H9 (cell line): ENCODE results near the gene IGFBP7. TPM values are rescaled to one million over a fixed set of nuclear protein-coding genes. Genes with fewer than 3 reads are reported as not detected.
A peak's percentile ranks its signal among the peaks of the same experiment; 100 is the strongest.

Experiments
- DNase-seq: peaks from one replicate; pipeline ENCODE4 v3.0.0-alpha.2; 2017
- H2AFZ ChIP-seq: one replicate; pipeline ENCODE4 v1.6.1; 2013; ENCODE audit warnings: mild to moderate bottlenecking, low read length, control low read depth, moderate library complexity
- H2AK5ac ChIP-seq: 2 replicates; pipeline ENCODE4 v1.6.1; 2013; ENCODE audit warnings: low read length, control low read depth, mixed read lengths; ENCODE audit not compliant: insufficient read length
- H2BK120ac ChIP-seq: one replicate; pipeline ENCODE4 v1.6.1; 2013; ENCODE audit warnings: low read depth, mild to moderate bottlenecking, low read length, control low read depth, inconsistent platforms; ENCODE audit not compliant: poor library complexity, severe bottlenecking
- H2BK12ac ChIP-seq: 2 replicates; pipeline ENCODE4 v1.6.1; 2013; ENCODE audit warnings: low read length, control low read depth, mixed read lengths, low read depth; ENCODE audit not compliant: insufficient read length
- H2BK15ac ChIP-seq: 2 replicates; pipeline ENCODE4 v1.6.1; 2013; ENCODE audit warnings: low read depth, low read length, control low read depth
- H2BK20ac ChIP-seq: one replicate; pipeline ENCODE4 v1.6.1; 2013; ENCODE audit warnings: low read depth, mild to moderate bottlenecking, low read length, control low read depth, inconsistent platforms; ENCODE audit not compliant: poor library complexity, severe bottlenecking
- H2BK5ac ChIP-seq: 2 replicates; pipeline ENCODE4 v1.6.1; 2013; ENCODE audit warnings: low read length, control low read depth, mixed read lengths; ENCODE audit not compliant: insufficient read length
- H3K14ac ChIP-seq: 2 replicates; pipeline ENCODE4 v1.6.1; 2013; ENCODE audit warnings: low read length, control low read depth; ENCODE audit not compliant: insufficient read depth
- H3K18ac ChIP-seq: 2 replicates; pipeline ENCODE4 v1.6.1; 2013; ENCODE audit warnings: low read depth, mild to moderate bottlenecking, mixed read lengths, low read length, control low read depth; ENCODE audit not compliant: insufficient read length
- H3K23ac ChIP-seq: 2 replicates; pipeline ENCODE4 v1.6.1; 2013; ENCODE audit warnings: low read length, control low read depth, mixed read lengths, low read depth; ENCODE audit not compliant: insufficient read length
- H3K23me2 ChIP-seq: 2 replicates; pipeline ENCODE4 v1.6.1; 2013; ENCODE audit warnings: low read depth, mild to moderate bottlenecking, mixed read lengths, low read length, control low read depth; ENCODE audit not compliant: insufficient read length, poor library complexity, severe bottlenecking
- H3K27ac ChIP-seq: 2 replicates; pipeline ENCODE4 v1.5.1; 2013; ENCODE audit warnings: low read length, control low read depth, mixed read lengths, low read depth; ENCODE audit not compliant: insufficient read length
- H3K27me3 ChIP-seq: 2 replicates; pipeline ENCODE4 v1.6.1; 2013; ENCODE audit warnings: low read length, control low read depth, inconsistent platforms; ENCODE audit not compliant: insufficient read depth
- H3K4ac ChIP-seq: 2 replicates; pipeline ENCODE4 v1.6.1; 2013; ENCODE audit warnings: low read depth, mild to moderate bottlenecking, control low read depth, inconsistent platforms, low read length, moderate library complexity
- H3K4me1 ChIP-seq: 2 replicates; pipeline ENCODE4 v1.6.1; 2013; ENCODE audit warnings: low read length, control low read depth, inconsistent platforms; ENCODE audit not compliant: insufficient read depth
- H3K4me2 ChIP-seq: 2 replicates; pipeline ENCODE4 v1.6.1; 2013; ENCODE audit warnings: low read length, control low read depth, mixed read lengths; ENCODE audit not compliant: insufficient read length, insufficient read depth
- H3K56ac ChIP-seq: 2 replicates; pipeline ENCODE4 v1.6.1; 2013; ENCODE audit warnings: low read depth, mild to moderate bottlenecking, mixed read lengths, low read length, control low read depth; ENCODE audit not compliant: insufficient read length
- H3K79me1 ChIP-seq: 2 replicates; pipeline ENCODE4 v1.6.1; 2013; ENCODE audit warnings: low read depth, mild to moderate bottlenecking, moderate library complexity, low read length, control low read depth, inconsistent platforms; ENCODE audit not compliant: insufficient read depth, poor library complexity, severe bottlenecking
- H3K79me2 ChIP-seq: 2 replicates; pipeline ENCODE4 v1.6.1; 2013; ENCODE audit warnings: low read length, control low read depth, inconsistent platforms; ENCODE audit not compliant: insufficient read depth
- H3K9ac ChIP-seq: 2 replicates; pipeline ENCODE4 v1.6.1; 2013; ENCODE audit warnings: low read length, control low read depth, mixed read lengths; ENCODE audit not compliant: insufficient read length; ENCODE audit errors: extremely low read depth
- H3K9me3 ChIP-seq: one replicate; pipeline ENCODE4 v1.6.1; 2013; ENCODE audit warnings: low read depth, low read length, inconsistent platforms; ENCODE audit not compliant: control insufficient read depth
- H3T11ph ChIP-seq: one replicate; pipeline ENCODE4 v1.6.1; 2013; ENCODE audit warnings: mild to moderate bottlenecking, low read length, control low read depth, inconsistent platforms
- H4K20me1 ChIP-seq: one replicate; pipeline ENCODE4 v1.6.1; 2013; ENCODE audit not compliant: control insufficient read depth, insufficient read length, insufficient read depth
- H4K5ac ChIP-seq: 2 replicates; pipeline ENCODE4 v1.6.1; 2013; ENCODE audit warnings: low read depth, mild to moderate bottlenecking, mixed read lengths, low read length, control low read depth; ENCODE audit not compliant: insufficient read length
- H4K8ac ChIP-seq: replicated peaks from 2 replicates; pipeline ENCODE4 v1.6.1; 2013; ENCODE audit warnings: low read length, control low read depth, mixed read lengths, low read depth; ENCODE audit not compliant: insufficient read length
- H4K91ac ChIP-seq: 2 replicates; pipeline ENCODE4 v1.6.1; 2013; ENCODE audit warnings: low read depth, mild to moderate bottlenecking, moderate library complexity, mixed read lengths, low read length, control low read depth; ENCODE audit not compliant: insufficient read length
- H3K27ac Mint-ChIP-seq, 3 experiments: 2 replicates in 2 of 3; 3 replicates in 1 of 3; pipeline ENCODE4 v1.8.0; 2020 to 2021; ENCODE audit warnings: mixed read lengths in 3 of 3, mild to moderate bottlenecking in 1 of 3, moderate library complexity in 1 of 3
- H3K27me3 Mint-ChIP-seq: 2 replicates; pipeline ENCODE4 v1.8.0; 2021; ENCODE audit warnings: low read depth, mild to moderate bottlenecking, moderate library complexity, mixed read lengths
- H3K36me3 Mint-ChIP-seq, 3 experiments: 2 replicates in 2 of 3; 3 replicates in 1 of 3; pipeline ENCODE4 v1.8.0; 2020 to 2021; ENCODE audit warnings: low read depth in 3 of 3, mixed read lengths in 3 of 3; ENCODE audit not compliant: insufficient read depth in 1 of 3
- H3K4me1 Mint-ChIP-seq, 2 experiments: 2 replicates each; pipeline ENCODE4 v1.8.0; 2020; ENCODE audit warnings: mixed read lengths in 2 of 2
- H3K4me3 Mint-ChIP-seq, 2 experiments: 2 replicates in 1 of 2; 3 replicates in 1 of 2; pipeline ENCODE4 v1.8.0; 2020 to 2021; ENCODE audit warnings: mild to moderate bottlenecking in 2 of 2, mixed read lengths in 2 of 2, moderate library complexity in 1 of 2
- H3K9me3 Mint-ChIP-seq, 2 experiments: 2 replicates in 1 of 2; 3 replicates in 1 of 2; pipeline ENCODE4 v1.8.0; 2020; ENCODE audit warnings: mild to moderate bottlenecking in 2 of 2, mixed read lengths in 2 of 2, moderate library complexity in 1 of 2
- CTCF ChIP-seq: fragments of 200-600 bp; sonication (generic); conservative IDR thresholded peaks from 3 replicates; pipeline ENCODE4 v1.8.0; 2021; ENCODE audit warnings: antibody characterized with exemption, mild to moderate bottlenecking
- WGBS: extraction: QIAGEN DNeasy Blood & Tissue Kit; methylation state at CpG from one replicate; pipeline ENCODE4 v1.1.7; 2013; ENCODE audit warnings: missing lambda C conversion rate, low lambda C conversion rate, mixed read lengths; ENCODE audit not compliant: insufficient read length; ENCODE audit errors: extremely low coverage; 5-methylcytosine and 5-hydroxymethylcytosine counted together
- total RNA-seq: library from RNA; stranded (reverse); gene quantifications from 2 replicates; pipeline ENCODE4 v1.2.1, GENCODE V29; 2021

IGFBP7 gene
- total RNA-seq, 1 experiment from 2014 or later: 0.37 TPM

- Histone ChIP-seq H3K9ac (no peak overlapping the region), H3K27me3 (no peaks in the 10 kb centered on the region), H3K79me2 (no peaks in the 10 kb centered on the region), H2BK120ac (no peak overlapping the region), H3K18ac (peak overlapping the region; percentile 11), H3K4me2 (no peak overlapping the region), H3K56ac (no peak overlapping the region), H2BK12ac (no peak overlapping the region), H3K27ac (peak overlapping the region; percentile 36), H3K23ac (no peak overlapping the region), H2BK5ac (no peak overlapping the region), H2BK15ac (no peak overlapping the region), H3K9me3 (no peaks in the 10 kb centered on the region), H3K14ac (no peak overlapping the region), H3K23me2 (no peaks in the 10 kb centered on the region), H3K79me1 (no peaks in the 10 kb centered on the region), H2AK5ac (no peak overlapping the region), H2BK20ac (no peak overlapping the region), H4K91ac (no peak overlapping the region), H3T11ph (peak overlapping the region; percentile 24), H4K8ac (no peak overlapping the region), H3K4ac (no peak overlapping the region; the same call in 1 of the 2 replicates), H3K4me1 (peaks cover 9% of the 10 kb centered on the region), H4K5ac (no peak overlapping the region), H4K20me1 (no peaks in the 10 kb centered on the region), H2AFZ (no peak overlapping the region)
- no peaks in the 10 kb centered on the region for H3K36me3 Mint-ChIP-seq
- H3K9me3 Mint-ChIP-seq: no peaks in the 10 kb centered on the region; a peak in 2 of 5 replicates
- no peak overlapping the region for H3K4me3 Mint-ChIP-seq
- H3K27me3 Mint-ChIP-seq: peaks cover 6% of the 10 kb centered on the region
- no peak for TF ChIP-seq CTCF
- DNase-seq: peak; percentile 81
- no CpG with 5 or more reads among the region's 14 CpGs for WGBS
- H3K4me1 Mint-ChIP-seq: peaks cover 32 to 43% of the 10 kb centered on the region in 2 experiments
- peak overlapping the region in 2 of 3 experiments; percentile 70; a peak in 2 of 7 replicates for H3K27ac Mint-ChIP-seq
These were observed 32.4 kb downstream of the IGFBP7 start for GRCh38 chr4:57077550-57078343.
